HG02610 (cell line): ENCODE data around the gene LRBA.

Source experiments
- ATAC-seq: cut with Tn5 transposase; IDR thresholded peaks from one replicate; pipeline ENCODE4 v1.9.1; 2021; ENCODE audit warnings: mild to moderate bottlenecking, moderate library complexity; ENCODE audit not compliant: unreplicated experiment

Gene LRBA

GRCh38 chr4:150457802-150458201 lies 557.3 kb downstream of the LRBA start:
- no peak for ATAC-seq

- no peak for ATAC-seq
These were observed 563.2 kb downstream of the LRBA start for GRCh38 chr4:150451883-150452282.

- no peak for ATAC-seq
These were observed 567.7 kb downstream of the LRBA start for GRCh38 chr4:150447356-150447755.

- no peak for ATAC-seq
These were observed 575.6 kb downstream of the LRBA start for GRCh38 chr4:150439451-150439933.

- peak; percentile 84 for ATAC-seq
These were observed 578.3 kb downstream of the LRBA start for GRCh38 chr4:150436598-150437370.

- no peak for ATAC-seq
These were observed 583.9 kb downstream of the LRBA start for GRCh38 chr4:150431221-150431620.

- no peak for ATAC-seq
These were observed 589.9 kb downstream of the LRBA start for GRCh38 chr4:150425161-150425560.

GRCh38 chr4:150423503-150423902 lies 591.6 kb downstream of the LRBA start:
- ATAC-seq, result no peak

- no peak for ATAC-seq
These were observed 592.0 kb downstream of the LRBA start for GRCh38 chr4:150423074-150423473.

- ATAC-seq, result no peak
These were observed 593.5 kb downstream of the LRBA start for GRCh38 chr4:150421612-150422011.

GRCh38 chr4:150419939-150420338 lies 595.1 kb downstream of the LRBA start:
- no peak for ATAC-seq

- no peak for ATAC-seq
These were observed 596.2 kb downstream of the LRBA start for GRCh38 chr4:150418757-150419410.

GRCh38 chr4:150415213-150415612 lies 599.9 kb downstream of the LRBA start:
- ATAC-seq, result no peak

- ATAC-seq, result no peak
These were observed 603.6 kb downstream of the LRBA start for GRCh38 chr4:150411520-150411919.

GRCh38 chr4:150402871-150403272 lies 612.2 kb downstream of the LRBA start:
- peak; percentile 78 for ATAC-seq

- no peak for ATAC-seq
These were observed 613.9 kb downstream of the LRBA start for GRCh38 chr4:150401083-150401687.

GRCh38 chr4:150395872-150396271 lies 619.2 kb downstream of the LRBA start:
- peak; percentile 55 for ATAC-seq

- ATAC-seq, result no peak
These were observed 621.0 kb downstream of the LRBA start for GRCh38 chr4:150394046-150394445.

GRCh38 chr4:150391052-150391451 lies 624.0 kb downstream of the LRBA start:
- ATAC-seq, result no peak

- ATAC-seq, result no peak
These were observed 624.6 kb downstream of the LRBA start for GRCh38 chr4:150390531-150390910.

GRCh38 chr4:150389896-150390530 lies 625.1 kb downstream of the LRBA start:
- no peak for ATAC-seq
